WTC11 (cell line): ENCODE results near the gene PTPRF.

Experiments
- AR ChIP-seq: fragments of 250-450 bp; sonication (Bioruptor Pico); IDR thresholded peaks from 2 replicates; pipeline ENCODE4 v1.9.0; 2021; ENCODE audit warnings: mild to moderate bottlenecking
- CBFB ChIP-seq: sonication (generic); formaldehyde crosslinking; IDR thresholded peaks from 2 replicates; pipeline ENCODE4 v1.8.1; 2022; ENCODE audit warnings: mild to moderate bottlenecking, low read depth, missing genetic modification reagents
- CTCF ChIP-seq: fragments of 200-600 bp; IDR thresholded peaks from 2 replicates; pipeline ENCODE4 v1.8.0; 2022; ENCODE audit warnings: antibody characterized with exemption
- EMX1 ChIP-seq: fragments of 250-450 bp; sonication (Bioruptor Pico); IDR thresholded peaks from 2 replicates; pipeline ENCODE4 v1.8.0; 2021; ENCODE audit warnings: mild to moderate bottlenecking
- MAX ChIP-seq: sonication (generic); formaldehyde crosslinking; IDR thresholded peaks from 2 replicates; pipeline ENCODE4 v1.8.0; 2022; ENCODE audit warnings: mild to moderate bottlenecking, missing genetic modification reagents
- MXD4 ChIP-seq: fragments of 250-450 bp; sonication (Bioruptor Pico); IDR thresholded peaks from 2 replicates; pipeline ENCODE4 v1.8.0; 2021; ENCODE audit warnings: mild to moderate bottlenecking, moderate library complexity, borderline replicate concordance
- NR1H2 ChIP-seq: sonication (generic); formaldehyde crosslinking; IDR thresholded peaks from 2 replicates; pipeline ENCODE4 v1.9.0; 2021; ENCODE audit warnings: mild to moderate bottlenecking, moderate library complexity, missing genetic modification reagents
- NR2C2 ChIP-seq: sonication (generic); formaldehyde crosslinking; IDR thresholded peaks from 2 replicates; pipeline ENCODE4 v1.8.0; 2022; ENCODE audit warnings: mild to moderate bottlenecking, missing genetic modification reagents
- NR3C1 ChIP-seq: sonication (generic); formaldehyde crosslinking; conservative IDR thresholded peaks from 2 replicates; pipeline ENCODE4 v1.8.1; 2023; ENCODE audit warnings: low read depth, mild to moderate bottlenecking, missing genetic modification reagents
- SP1 ChIP-seq: sonication (generic); formaldehyde crosslinking; conservative IDR thresholded peaks from 2 replicates; pipeline ENCODE4 v1.8.1; 2022; ENCODE audit warnings: missing genetic modification reagents
- TP53 ChIP-seq: sonication (generic); formaldehyde crosslinking; IDR thresholded peaks from 2 replicates; pipeline ENCODE4 v1.8.1; 2023; ENCODE audit warnings: mild to moderate bottlenecking, missing genetic modification reagents
- USF2 ChIP-seq: sonication (generic); formaldehyde crosslinking; IDR thresholded peaks from 2 replicates; pipeline ENCODE4 v1.8.1; 2023; ENCODE audit warnings: mild to moderate bottlenecking, missing genetic modification reagents, moderate library complexity
- ZNF121 ChIP-seq: sonication (generic); formaldehyde crosslinking; IDR thresholded peaks from 2 replicates; pipeline ENCODE4 v1.8.0; 2023; ENCODE audit warnings: missing genetic modification reagents
- ZNF281 ChIP-seq: sonication (generic); formaldehyde crosslinking; IDR thresholded peaks from 2 replicates; pipeline ENCODE4 v1.8.0; 2023; ENCODE audit warnings: mild to moderate bottlenecking, missing genetic modification reagents

GRCh38 chr1:43618521-43619313, 88.0 kb downstream of the PTPRF start:
- TF ChIP-seq TP53 (CRISPR knock-in tag) (no peak), SP1 (CRISPR knock-in tag) (no peak), ZNF121 (CRISPR knock-in tag) (no peak), NR2C2 (CRISPR knock-in tag) (no peak), CBFB (CRISPR knock-in tag) (no peak), USF2 (CRISPR knock-in tag) (no peak), CTCF (no peak), NR1H2 (CRISPR knock-in tag) (no peak), EMX1 (CRISPR knock-in tag) (no peak), MAX (CRISPR knock-in tag) (no peak), NR3C1 (CRISPR knock-in tag) (no peak), AR (CRISPR knock-in tag) (no peak), MXD4 (CRISPR knock-in tag) (no peak), ZNF281 (CRISPR knock-in tag) (no peak)
